KBM-7 (cell line): ENCODE measurements around the gene GNG5.
"Not testable (repeated sequence)": the region's sequence is repeated elsewhere in the genome, so short reads cannot be mapped to it uniquely, and the experiment has no call there.

ENCODE experiments used
- DNase-seq: peaks from one replicate; pipeline ENCODE4 v3.0.0-alpha.2; 2015
- in situ Hi-C: fragments of 300-500 bp; cut with MboI; formaldehyde crosslinking; loops from 2 replicates; pipeline ENCODE4 v1.14.3; 2020; ENCODE audit warnings: low sequenced_read_pairs, low pct_unique_long_range_greater_than_20kb, mixed read lengths

Gene GNG5

GRCh38 chr1:84506002-84506728 is at the start of gene GNG5, which contains the start of gene SPATA1:
Gene GNG5, minus strand, starts transcription at chr1:84506581. Its CDS starts 490 bp downstream, at chr1:84506091.
Gene SPATA1, plus strand, starts transcription at chr1:84506386. Its CDS starts 9,974 bp downstream, at chr1:84516360.
- DNase-seq = peak; percentile 98
- in situ Hi-C loops = no loop called here

GRCh38 chr1:84550826-84551225 is 44.4 kb upstream of the GNG5 start:
- in situ Hi-C loops = no loop called here
- DNase-seq = no peak

GRCh38 chr1:84541679-84542078 is 35.3 kb upstream of the GNG5 start:
- no peak for DNase-seq
- in situ Hi-C loops = no loop called here

GRCh38 chr1:84540759-84541158 is 34.4 kb upstream of the GNG5 start:
- in situ Hi-C loops = no loop called here
- no peak for DNase-seq

GRCh38 chr1:84539972-84540371 is 33.6 kb upstream of the GNG5 start:
- DNase-seq = no peak
- in situ Hi-C loops = no loop called here

- in situ Hi-C loops = no loop called here
- DNase-seq = no peak
Measured at GRCh38 chr1:84538599-84538998, 32.2 kb upstream of the GNG5 start.

- no peak for DNase-seq
- in situ Hi-C loops = no loop called here
Measured at GRCh38 chr1:84525779-84526178, 19.4 kb upstream of the GNG5 start.

GRCh38 chr1:84524590-84524989 is 18.2 kb upstream of the GNG5 start:
- in situ Hi-C loops = no loop called here
- no peak for DNase-seq

- in situ Hi-C loops = no loop called here
- no peak for DNase-seq
Measured at GRCh38 chr1:84510668-84511067, 4.3 kb upstream of the GNG5 start.

- in situ Hi-C loops = no loop called here
- DNase-seq = no peak
Measured at GRCh38 chr1:84510165-84510564, 3.8 kb upstream of the GNG5 start.

- in situ Hi-C loops = no loop called here
Measured at GRCh38 chr1:84509029-84509428, 2.6 kb upstream of the GNG5 start.

GRCh38 chr1:84508510-84508909 is 2.1 kb upstream of the GNG5 start:
- in situ Hi-C loops = no loop called here
- no peak for DNase-seq

More at GRCh38 chr1:84509029-84509428, 2.6 kb upstream of the GNG5 start:
- DNase-seq = no peak

GRCh38 chr1:84507887-84508286 is 1.5 kb upstream of the GNG5 start:
- DNase-seq, in situ Hi-C loops: not testable (repeated sequence)

GRCh38 chr1:84506729-84507453 is 510 bp upstream of the GNG5 start:
- DNase-seq = no peak
- in situ Hi-C loops = no loop called here

- in situ Hi-C loops = no loop called here
- DNase-seq = peak; percentile 67
Measured at GRCh38 chr1:84505493-84506001, 834 bp downstream of the GNG5 start.

- peak; percentile 45 for DNase-seq
- in situ Hi-C loops = no loop called here
Measured at GRCh38 chr1:84504580-84505492, 1.5 kb downstream of the GNG5 start.

- in situ Hi-C loops = no loop called here
- DNase-seq = no peak
Measured at GRCh38 chr1:84502927-84503326, 3.5 kb downstream of the GNG5 start.

GRCh38 chr1:84497631-84498275 is 8.6 kb downstream of the GNG5 start:
- DNase-seq = no peak
- in situ Hi-C loops = no loop called here

GRCh38 chr1:84496498-84496897 is 9.9 kb downstream of the GNG5 start:
- DNase-seq = no peak
- in situ Hi-C loops = no loop called here
